Measurements from ENCODE around the gene XRCC1. TPM values are rescaled to one million over a fixed set of nuclear protein-coding genes. Genes with fewer than 3 reads are reported as not detected.
A peak's percentile ranks its signal among the peaks of the same experiment; 100 is the strongest.

Gene XRCC1
- total RNA-seq, 1 experiment from 2014 or later: 38.0 TPM

DNA sequence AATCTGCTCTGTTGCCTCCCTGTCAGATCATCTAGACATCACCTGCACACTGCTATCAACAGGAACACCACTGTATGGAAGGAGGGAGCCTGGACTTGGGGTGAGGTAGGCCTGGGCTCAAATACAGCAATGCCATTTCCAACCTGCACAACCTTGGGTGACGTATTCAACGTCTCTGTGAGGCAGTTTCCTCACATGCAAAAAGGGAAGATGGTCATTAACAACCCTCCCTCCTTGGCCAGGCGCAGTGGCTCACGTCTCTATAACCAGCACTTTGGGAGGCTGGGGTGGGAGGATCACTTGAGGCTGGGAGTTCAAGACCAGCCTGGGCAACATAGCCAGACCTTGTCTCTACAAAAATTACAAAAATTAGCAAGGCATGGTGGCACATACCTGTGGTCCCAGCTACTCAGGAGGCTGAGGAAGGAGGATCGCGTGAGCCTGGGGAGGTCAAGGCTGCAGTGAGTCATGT lies 13.1 kb downstream of the XRCC1 start:
- Histone ChIP-seq H3K4ac (ENCODE audit: low read depth, low read length) (no peak overlapping the region), H3K9ac (ENCODE audit: extremely low read depth, insufficient read length, low read length) (no peak overlapping the region), H4K91ac (ENCODE audit: insufficient read length, low read depth, low read length) (no peak overlapping the region), H3K4me1 (ENCODE audit: insufficient read depth, low read length) (no peaks in the 10 kb centered on the region), H3K4me2 (ENCODE audit: insufficient read depth, insufficient read length, low read length) (no peak overlapping the region), H2BK20ac (ENCODE audit: low read depth, low read length, poor library complexity, severe bottlenecking) (no peak overlapping the region), H3K27me3 (ENCODE audit: insufficient read depth, low read length) (no peaks in the 10 kb centered on the region), H4K20me1 (ENCODE audit: control insufficient read depth, insufficient read depth, insufficient read length) (no peaks in the 10 kb centered on the region), H3K27ac (ENCODE audit: insufficient read length, low read depth, low read length) (no peak overlapping the region), H2BK5ac (ENCODE audit: insufficient read length, low read length) (no peak overlapping the region), H3T11ph (ENCODE audit: low read length) (no peak overlapping the region), H3K79me2 (ENCODE audit: insufficient read depth, low read length) (no peaks in the 10 kb centered on the region), H2BK120ac (ENCODE audit: low read depth, low read length, poor library complexity, severe bottlenecking) (no peak overlapping the region), H2AFZ (ENCODE audit: low read length) (no peak overlapping the region), H3K56ac (ENCODE audit: insufficient read length, low read depth, low read length) (no peak overlapping the region), H3K14ac (ENCODE audit: insufficient read depth, low read length) (no peak overlapping the region), H3K79me1 (ENCODE audit: insufficient read depth, low read depth, low read length, poor library complexity, severe bottlenecking) (no peaks in the 10 kb centered on the region), H3K9me3 (ENCODE audit: control insufficient read depth, low read depth, low read length) (no peaks in the 10 kb centered on the region), H3K18ac (ENCODE audit: insufficient read length, low read depth, low read length) (no peak overlapping the region), H2BK12ac (ENCODE audit: insufficient read length, low read depth, low read length) (no peak overlapping the region), H3K23ac (ENCODE audit: insufficient read length, low read depth, low read length) (no peak overlapping the region), H2BK15ac (ENCODE audit: low read depth, low read length) (no peak overlapping the region), H4K8ac (replicated peaks; ENCODE audit: insufficient read length, low read depth, low read length) (no peak overlapping the region), H3K23me2 (ENCODE audit: insufficient read length, low read depth, low read length, poor library complexity, severe bottlenecking) (no peaks in the 10 kb centered on the region), H2AK5ac (ENCODE audit: insufficient read length, low read length) (no peak overlapping the region), H4K5ac (ENCODE audit: insufficient read length, low read depth, low read length) (no peak overlapping the region)
- Mint-ChIP-seq H3K36me3 (ENCODE audit: insufficient read depth in 1 of 3, low read depth in 3 of 3) (peaks cover 6 to 34% (median 22%) of the 10 kb centered on the region in 3 experiments; a peak in 6 of 7 replicates), H3K4me1 (no peaks in the 10 kb centered on the region), H3K27me3 (ENCODE audit: low read depth) (no peaks in the 10 kb centered on the region; the same call in 1 of the 2 replicates), H3K4me3 (no peak overlapping the region), H3K9me3 (no peaks in the 10 kb centered on the region), H3K27ac (peak overlapping the region in 1 of 3 experiments; percentile 56; a peak in 1 of 7 replicates)
- DNase-seq: no peak
- WGBS (ENCODE audit: extremely low coverage, insufficient read length, low lambda C conversion rate): no CpG with 5 or more reads among the region's 6 CpGs
- TF ChIP-seq, protein P1, sequence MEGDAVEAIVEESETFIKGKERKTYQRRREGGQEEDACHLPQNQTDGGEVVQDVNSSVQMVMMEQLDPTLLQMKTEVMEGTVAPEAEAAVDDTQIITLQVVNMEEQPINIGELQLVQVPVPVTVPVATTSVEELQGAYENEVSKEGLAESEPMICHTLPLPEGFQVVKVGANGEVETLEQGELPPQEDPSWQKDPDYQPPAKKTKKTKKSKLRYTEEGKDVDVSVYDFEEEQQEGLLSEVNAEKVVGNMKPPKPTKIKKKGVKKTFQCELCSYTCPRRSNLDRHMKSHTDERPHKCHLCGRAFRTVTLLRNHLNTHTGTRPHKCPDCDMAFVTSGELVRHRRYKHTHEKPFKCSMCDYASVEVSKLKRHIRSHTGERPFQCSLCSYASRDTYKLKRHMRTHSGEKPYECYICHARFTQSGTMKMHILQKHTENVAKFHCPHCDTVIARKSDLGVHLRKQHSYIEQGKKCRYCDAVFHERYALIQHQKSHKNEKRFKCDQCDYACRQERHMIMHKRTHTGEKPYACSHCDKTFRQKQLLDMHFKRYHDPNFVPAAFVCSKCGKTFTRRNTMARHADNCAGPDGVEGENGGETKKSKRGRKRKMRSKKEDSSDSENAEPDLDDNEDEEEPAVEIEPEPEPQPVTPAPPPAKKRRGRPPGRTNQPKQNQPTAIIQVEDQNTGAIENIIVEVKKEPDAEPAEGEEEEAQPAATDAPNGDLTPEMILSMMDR (conservative IDR thresholded peaks at IDR 0.05): no peak

All from H9 (cell line).